Endothelial cell of umbilical vein (primary cell): ENCODE data around the gene PRKCZ. TPM values are rescaled to one million over a fixed set of nuclear protein-coding genes. Genes with fewer than 3 reads are reported as not detected.

Source experiments
- BruUV-seq: library from RNA; stranded (reverse); fragments of 400-500 nt; replicated peaks from 2 replicates; lab custom pipeline; 2021; lab: Mats Ljungman, UMichigan
- CTCF ChIA-PET: fragments of 300-600, 350-600 bp; sonication (Branson Sonifier 250); formaldehyde crosslinking; loops from one replicate; lab custom pipeline; 2021; ENCODE audit warnings: antibody characterized with exemption, inconsistent platforms; lab: Charles Lee
- POLR2A ChIA-PET: fragments of 300-600, 350-600 bp; sonication (Branson Sonifier 250); formaldehyde crosslinking; loops from one replicate; lab custom pipeline; 2021; ENCODE audit warnings: antibody characterized with exemption, inconsistent platforms; lab: Charles Lee
- DNase-seq: peaks from one replicate; pipeline ENCODE4 v3.0.0-alpha.2; 2011; ENCODE audit warnings: low read depth, low spot score
- FAIRE-seq: peaks from 2 replicates; lab custom pipeline; 2011; peaks lifted over from hg19 to GRCh38; lab: Jason Lieb, UNC
- H2AFZ ChIP-seq: 2 replicates; pipeline ENCODE4 v1.6.0; 2012; ENCODE audit warnings: low read depth, low read length, control low read depth, inconsistent platforms
- H3K27ac ChIP-seq: 2 replicates; pipeline ENCODE4 v1.5.1; 2011; ENCODE audit warnings: low read depth, mild to moderate bottlenecking, control low read depth, low read length, moderate library complexity; ENCODE audit not compliant: insufficient read depth
- H3K27me3 ChIP-seq, 2 experiments: 2 replicates each; pipeline versions ENCODE4 v1.6.0 to v1.6.1; 2011; ENCODE audit warnings: low read length in 2 of 2, mixed read lengths in 1 of 2; ENCODE audit not compliant: control insufficient read depth in 2 of 2, insufficient read depth in 2 of 2
- H3K36me3 ChIP-seq, 2 experiments: 2 replicates in 1 of 2; 3 replicates in 1 of 2; pipeline ENCODE4 v1.5.1; 2011; ENCODE audit warnings: low read length in 2 of 2, mild to moderate bottlenecking in 1 of 2, moderate library complexity in 1 of 2; ENCODE audit not compliant: control insufficient read depth in 2 of 2, insufficient read depth in 2 of 2; ENCODE audit errors: extremely low read depth in 1 of 2
- H3K4me1 ChIP-seq: 3 replicates; pipeline ENCODE4 v1.5.1; 2011; ENCODE audit warnings: mild to moderate bottlenecking, low read length; ENCODE audit not compliant: control insufficient read depth, insufficient read depth; ENCODE audit errors: extremely low read depth
- H3K4me2 ChIP-seq: 2 replicates; pipeline ENCODE4 v1.6.1; 2011; ENCODE audit warnings: low read length, control low read depth, mixed read lengths; ENCODE audit not compliant: insufficient read depth
- H3K4me3 ChIP-seq, 3 experiments: fragments of 200-600 bp in 1 of 3; sonication (generic), shearing (Covaris generic) in 1 of 3; replicated peaks in 1 of 3; 2 replicates each; pipeline ENCODE4 v1.5.1; 2011 to 2016; ENCODE audit warnings: control low read depth in 3 of 3, low read length in 3 of 3, mild to moderate bottlenecking in 2 of 3, inconsistent platforms in 1 of 3, low read depth in 1 of 3, moderate library complexity in 1 of 3; ENCODE audit not compliant: insufficient read depth in 1 of 3
- H3K79me2 ChIP-seq: 2 replicates; pipeline ENCODE4 v1.6.0; 2012; ENCODE audit warnings: low read length, inconsistent platforms; ENCODE audit not compliant: control insufficient read depth, insufficient read depth
- H3K9ac ChIP-seq: replicated peaks from 2 replicates; pipeline ENCODE3; 2011; ENCODE audit warnings: low read length, control low read depth; ENCODE audit not compliant: insufficient read depth; ENCODE audit errors: extremely low read depth
- H3K9me1 ChIP-seq: replicated peaks from 3 replicates; pipeline ENCODE4 v1.6.0; 2011; ENCODE audit warnings: mild to moderate bottlenecking, low read length; ENCODE audit not compliant: control insufficient read depth, insufficient read depth; ENCODE audit errors: extremely low read depth
- H3K9me3 ChIP-seq: replicated peaks from 2 replicates; pipeline ENCODE4 v1.5.1; 2012; ENCODE audit warnings: low read length, inconsistent platforms; ENCODE audit not compliant: control insufficient read depth, insufficient read depth
- H4K20me1 ChIP-seq: replicated peaks from 2 replicates; pipeline ENCODE3; 2011; ENCODE audit warnings: mild to moderate bottlenecking, low read length; ENCODE audit not compliant: control insufficient read depth, insufficient read depth; ENCODE audit errors: extremely low read depth
- EZH2 ChIP-seq: IDR thresholded peaks from 2 replicates; pipeline ENCODE4 v1.6.1; 2012; ENCODE audit warnings: borderline replicate concordance, low read depth, mild to moderate bottlenecking, moderate library complexity, low read length, inconsistent platforms; ENCODE audit not compliant: severe bottlenecking
- FOS ChIP-seq: IDR thresholded peaks from 2 replicates; pipeline ENCODE4 v1.6.1; 2011; ENCODE audit warnings: mild to moderate bottlenecking, low read length, moderate library complexity, borderline replicate concordance; ENCODE audit not compliant: insufficient read depth
- GATA2 ChIP-seq: IDR thresholded peaks from 2 replicates; pipeline ENCODE4 v1.7.0; 2011; ENCODE audit warnings: low read depth, mild to moderate bottlenecking, moderate library complexity, mixed read lengths, low read length; ENCODE audit not compliant: insufficient read length, insufficient read depth
- JUN ChIP-seq: IDR thresholded peaks from 2 replicates; pipeline ENCODE4 v1.6.1; 2011; ENCODE audit warnings: borderline replicate concordance, low read depth; ENCODE audit not compliant: insufficient read length, insufficient read depth
- MAX ChIP-seq: IDR thresholded peaks from 2 replicates; pipeline ENCODE4 v1.6.1; 2011; ENCODE audit not compliant: insufficient read depth, insufficient read length
- MYC ChIP-seq: IDR thresholded peaks from one replicate; pipeline ENCODE4 v1.6.1; 2011; ENCODE audit warnings: mild to moderate bottlenecking, low read depth, low read length
- POLR2A ChIP-seq: IDR thresholded peaks from 2 replicates; pipeline ENCODE4 v1.6.1; 2012; ENCODE audit warnings: low read depth, mild to moderate bottlenecking, control low read depth, low read length
- POLR2AphosphoS5 ChIP-seq: IDR thresholded peaks from 2 replicates; pipeline ENCODE4 v1.6.1; 2012; ENCODE audit warnings: low read depth, mild to moderate bottlenecking, control low read depth, low read length, moderate library complexity; ENCODE audit not compliant: insufficient read depth
- dilution Hi-C: fragments of 300-500 bp; cut with MboI; formaldehyde crosslinking; loops from one replicate; pipeline ENCODE4 v1.15.0; 2019; ENCODE audit warnings: low sequenced_read_pairs; ENCODE audit not compliant: extremely low pct_ligation_motif_present
- intact Hi-C: fragments of 100-400 bp; cut with micrococcal nuclease; formaldehyde crosslinking; loops from one replicate; pipeline ENCODE4 v1.10.0; 2022
- polyA plus RNA-seq, 4 experiments: library from polyadenylated mRNA; depleted of rRNA in 3 of 4; stranded (reverse) in 3 of 4; unstranded in 1 of 4; fragments of >200 nt; gene quantifications; 2 replicates each; pipeline versions ENCODE4 v1.2.1 to v1.2.3, GENCODE V29; 2011 to 2012; ENCODE audit warnings: missing spikeins in 1 of 4
- total RNA-seq: library from RNA; stranded (reverse); gene quantifications from 2 replicates; pipeline ENCODE4 v1.2.3, GENCODE V29; 2021
- TF ChIP-seq, protein P1 (sequence below), 2 donors: IDR thresholded peaks; 1 replicate in 1 of 2; 2 replicates in 1 of 2; pipeline ENCODE4 v1.5.1; 2011; ENCODE audit warnings: low read length in 2 of 2, mild to moderate bottlenecking in 2 of 2, moderate library complexity in 2 of 2, control low read depth in 1 of 2, inconsistent platforms in 1 of 2, low read depth in 1 of 2; ENCODE audit not compliant: insufficient read depth in 1 of 2; ENCODE audit errors: extremely low read depth in 1 of 2

PRKCZ gene
- total and polyA plus RNA-seq, 2 donors (not counting 3 experiments of a cell fraction or from before 2014, with no cell fraction given), result 0.22 to 1.7 TPM

DNA sequence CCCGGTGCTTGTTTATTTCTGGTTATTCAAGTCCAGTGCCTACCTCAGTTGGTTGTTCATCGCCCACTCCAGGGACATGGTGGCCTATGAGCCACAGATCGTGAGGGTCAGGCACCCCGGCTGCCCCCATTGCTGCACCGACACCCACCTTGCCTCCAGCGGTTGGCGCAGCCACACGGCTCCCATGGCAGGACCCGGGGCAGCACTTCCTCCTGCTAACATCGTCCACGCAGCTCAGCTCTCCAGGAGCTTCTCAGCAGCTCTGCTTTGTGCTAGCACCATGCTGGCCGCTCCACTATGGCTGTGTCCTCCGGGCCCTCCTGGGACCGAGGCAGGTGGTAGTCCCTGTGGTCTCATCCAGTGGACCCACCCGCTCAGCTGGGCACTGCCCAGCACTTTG is 13.9 kb upstream of the PRKCZ start:
- no TSS peak for BruUV-seq
- ChIA-PET POLR2A (no interaction called here), CTCF (interaction anchor here (1.0 kb wide), 1 partner anchor 9 kb away, joined by 3 read pairs; no protein-coding TSS in a partner anchor)
- intact Hi-C loops (no loop called here), dilution Hi-C loops (no loop called here)
- no peak for DNase-seq
- Histone ChIP-seq H3K27me3 (no peaks in the 10 kb centered on the region), H3K9me3 (no peaks in the 10 kb centered on the region), H3K9ac (no peak overlapping the region), H3K4me3 (no peak overlapping the region), H2AFZ (no peak overlapping the region), H3K36me3 (no peaks in the 10 kb centered on the region), H4K20me1 (no peaks in the 10 kb centered on the region), H3K9me1 (no peaks in the 10 kb centered on the region), H3K4me2 (no peak overlapping the region), H3K4me1 (no peaks in the 10 kb centered on the region), H3K79me2 (no peaks in the 10 kb centered on the region), H3K27ac (no peak overlapping the region)
- TF ChIP-seq MYC, result no peak
- TF ChIP-seq POLR2AphosphoS5, result no peak
- no peak for TF ChIP-seq GATA2
- no peak for TF ChIP-seq FOS
- no peak for FAIRE-seq

GRCh38 chr1:2037314-2037979 is 12.8 kb upstream of the PRKCZ start:
- FAIRE-seq, result no peak
- intact Hi-C loops, result no loop called here
- TF ChIP-seq EZH2 (no peak), FOS (no peak), GATA2 (no peak), POLR2A (no peak), JUN (no peak), MYC (no peak), POLR2AphosphoS5 (no peak), MAX (no peak)
- TF ChIP-seq, protein P1, sequence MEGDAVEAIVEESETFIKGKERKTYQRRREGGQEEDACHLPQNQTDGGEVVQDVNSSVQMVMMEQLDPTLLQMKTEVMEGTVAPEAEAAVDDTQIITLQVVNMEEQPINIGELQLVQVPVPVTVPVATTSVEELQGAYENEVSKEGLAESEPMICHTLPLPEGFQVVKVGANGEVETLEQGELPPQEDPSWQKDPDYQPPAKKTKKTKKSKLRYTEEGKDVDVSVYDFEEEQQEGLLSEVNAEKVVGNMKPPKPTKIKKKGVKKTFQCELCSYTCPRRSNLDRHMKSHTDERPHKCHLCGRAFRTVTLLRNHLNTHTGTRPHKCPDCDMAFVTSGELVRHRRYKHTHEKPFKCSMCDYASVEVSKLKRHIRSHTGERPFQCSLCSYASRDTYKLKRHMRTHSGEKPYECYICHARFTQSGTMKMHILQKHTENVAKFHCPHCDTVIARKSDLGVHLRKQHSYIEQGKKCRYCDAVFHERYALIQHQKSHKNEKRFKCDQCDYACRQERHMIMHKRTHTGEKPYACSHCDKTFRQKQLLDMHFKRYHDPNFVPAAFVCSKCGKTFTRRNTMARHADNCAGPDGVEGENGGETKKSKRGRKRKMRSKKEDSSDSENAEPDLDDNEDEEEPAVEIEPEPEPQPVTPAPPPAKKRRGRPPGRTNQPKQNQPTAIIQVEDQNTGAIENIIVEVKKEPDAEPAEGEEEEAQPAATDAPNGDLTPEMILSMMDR (IDR thresholded peaks at IDR 0.05; ENCODE audit: extremely low read depth in 1 of 2, insufficient read depth in 1 of 2, low read depth in 1 of 2, low read length in 2 of 2), result no peak

More at GRCh38 chr1:2037314-2037979, 12.8 kb upstream of the PRKCZ start:
- no peak for DNase-seq
- Histone ChIP-seq H3K4me3 (no peak overlapping the region), H3K9me3 (no peaks in the 10 kb centered on the region), H3K79me2 (no peaks in the 10 kb centered on the region), H3K27ac (no peak overlapping the region), H3K27me3 (no peaks in the 10 kb centered on the region), H3K4me1 (no peaks in the 10 kb centered on the region), H3K9ac (no peak overlapping the region), H2AFZ (no peak overlapping the region), H3K36me3 (no peaks in the 10 kb centered on the region), H3K9me1 (no peaks in the 10 kb centered on the region), H4K20me1 (no peaks in the 10 kb centered on the region), H3K4me2 (no peak overlapping the region)
- POLR2A ChIA-PET, result no interaction called here
- dilution Hi-C loops, result no loop called here
- CTCF ChIA-PET, result no interaction called here
- BruUV-seq, result no TSS peak
